ENCODE measurements around the gene MAPK4. TPM values are rescaled to one million over a fixed set of nuclear protein-coding genes. Genes with fewer than 3 reads are reported as not detected.

Gene MAPK4
- total RNA-seq, 1 experiment from 2014 or later = 4.2 TPM

DNA sequence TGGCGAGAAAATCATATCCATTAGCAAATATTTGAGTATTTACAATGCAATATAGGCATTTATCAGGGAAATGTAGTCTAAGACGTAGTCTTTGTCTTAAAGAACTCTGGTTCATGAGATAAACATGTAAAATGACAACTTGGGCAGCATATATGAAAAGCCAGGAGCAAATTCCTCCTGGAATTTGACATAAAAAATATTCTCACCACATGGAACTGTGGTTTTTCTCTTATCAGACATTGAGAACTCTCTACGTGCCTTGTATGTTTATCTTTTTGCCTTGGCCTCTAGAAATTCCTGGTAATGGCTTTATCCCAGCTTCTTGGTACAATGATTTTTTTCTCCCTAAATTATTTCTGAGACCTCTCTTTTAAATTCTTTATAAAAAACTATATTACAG, 2.8 kb downstream of the MAPK4 start (continued):
- TF ChIP-seq PRRX2 (CRISPR knock-in tag; IDR thresholded peaks at IDR 0.05) = no peak
- TF ChIP-seq, protein P1, sequence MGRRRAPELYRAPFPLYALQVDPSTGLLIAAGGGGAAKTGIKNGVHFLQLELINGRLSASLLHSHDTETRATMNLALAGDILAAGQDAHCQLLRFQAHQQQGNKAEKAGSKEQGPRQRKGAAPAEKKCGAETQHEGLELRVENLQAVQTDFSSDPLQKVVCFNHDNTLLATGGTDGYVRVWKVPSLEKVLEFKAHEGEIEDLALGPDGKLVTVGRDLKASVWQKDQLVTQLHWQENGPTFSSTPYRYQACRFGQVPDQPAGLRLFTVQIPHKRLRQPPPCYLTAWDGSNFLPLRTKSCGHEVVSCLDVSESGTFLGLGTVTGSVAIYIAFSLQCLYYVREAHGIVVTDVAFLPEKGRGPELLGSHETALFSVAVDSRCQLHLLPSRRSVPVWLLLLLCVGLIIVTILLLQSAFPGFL (CRISPR knock-in tag; IDR thresholded peaks at IDR 0.05; ENCODE audit: borderline replicate concordance) = no peak

DNA sequence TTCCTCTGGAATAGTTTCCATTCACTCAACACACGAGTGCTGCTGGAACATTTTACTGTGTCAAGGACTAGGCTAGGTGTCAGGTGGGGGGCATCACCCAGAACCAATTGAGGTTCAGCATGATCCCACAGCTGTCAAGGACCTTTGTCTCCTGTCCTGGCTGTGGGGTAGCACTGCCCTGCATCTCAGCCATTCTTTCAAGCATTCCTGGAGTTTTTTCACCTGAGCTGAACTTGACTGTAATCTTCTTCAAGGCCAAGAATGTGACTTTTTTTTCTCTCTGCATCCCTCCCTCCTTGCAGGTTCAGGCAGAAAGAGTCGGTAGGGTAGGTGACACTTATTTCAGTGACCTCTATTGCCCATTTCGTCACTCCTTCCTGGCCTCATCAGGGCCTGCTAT, 3.5 kb downstream of the MAPK4 start:
- Mint-ChIP-seq H3K27me3 (ENCODE audit: low read depth) (peaks cover 52% of the 10 kb centered on the region), H3K4me1 (peaks cover 18% of the 10 kb centered on the region), H3K36me3 (0 out of 2 replicates have a peak, but pooled peaks cover under 1% of the 10 kb centered on the region), H3K27ac (no peak overlapping the region), H3K9me3 (peaks cover 3% of the 10 kb centered on the region), H3K4me3 (no peak overlapping the region)
- no peak for TF ChIP-seq TEAD1 (CRISPR knock-in tag; IDR thresholded peaks at IDR 0.05)
- TF ChIP-seq, protein P2, sequence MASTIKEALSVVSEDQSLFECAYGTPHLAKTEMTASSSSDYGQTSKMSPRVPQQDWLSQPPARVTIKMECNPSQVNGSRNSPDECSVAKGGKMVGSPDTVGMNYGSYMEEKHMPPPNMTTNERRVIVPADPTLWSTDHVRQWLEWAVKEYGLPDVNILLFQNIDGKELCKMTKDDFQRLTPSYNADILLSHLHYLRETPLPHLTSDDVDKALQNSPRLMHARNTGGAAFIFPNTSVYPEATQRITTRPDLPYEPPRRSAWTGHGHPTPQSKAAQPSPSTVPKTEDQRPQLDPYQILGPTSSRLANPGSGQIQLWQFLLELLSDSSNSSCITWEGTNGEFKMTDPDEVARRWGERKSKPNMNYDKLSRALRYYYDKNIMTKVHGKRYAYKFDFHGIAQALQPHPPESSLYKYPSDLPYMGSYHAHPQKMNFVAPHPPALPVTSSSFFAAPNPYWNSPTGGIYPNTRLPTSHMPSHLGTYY (CRISPR knock-in tag; IDR thresholded peaks at IDR 0.05) = no peak
- ChIA-PET CTCF (no interaction called here), POLR2A (no interaction called here)
- ATAC-seq (no peak), DNase-seq (ENCODE audit: low spot score) (no peak)

DNA sequence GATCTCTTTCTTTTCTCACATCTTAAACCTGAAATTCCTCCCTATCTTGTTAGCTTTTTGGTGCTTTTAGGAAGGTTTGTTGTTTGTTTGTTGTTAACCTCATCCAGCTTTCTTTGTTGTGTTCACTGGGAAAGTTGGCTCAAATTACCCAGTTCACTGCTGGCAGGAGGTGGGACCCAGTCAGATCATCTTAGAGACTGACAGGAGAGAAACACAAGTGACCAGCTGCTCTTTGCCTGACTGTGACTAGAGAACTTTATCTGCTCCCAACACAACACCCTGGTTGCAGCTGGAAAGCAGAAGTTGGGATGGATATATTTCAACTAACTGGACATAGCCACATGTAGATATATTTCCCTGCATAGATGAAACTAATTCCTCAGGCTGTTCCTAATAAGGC, 10.0 kb downstream of the MAPK4 start:
- no peak for ATAC-seq

DNA sequence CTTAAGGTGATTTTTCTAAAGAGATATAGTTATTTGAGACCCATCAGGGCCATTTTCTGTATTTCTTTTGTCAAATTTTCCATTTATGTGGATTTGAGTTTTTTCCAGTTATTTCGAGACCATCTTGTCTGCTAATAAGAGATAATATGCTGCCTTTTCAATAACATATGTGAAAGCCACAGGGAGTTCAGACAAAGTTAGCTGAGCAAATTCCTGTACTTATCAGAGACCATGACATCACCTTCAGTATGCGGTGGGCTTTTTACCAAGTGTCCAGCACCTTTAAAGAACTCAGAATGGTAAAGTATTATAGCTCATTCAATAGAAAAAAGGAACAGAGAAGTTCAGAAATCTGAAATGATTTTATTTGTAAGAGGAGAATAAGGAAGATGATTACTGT, 11.7 kb downstream of the MAPK4 start:
- H3K27me3 Mint-ChIP-seq (ENCODE audit: low read depth) = no peaks in the 10 kb centered on the region
- peaks cover 9% of the 10 kb centered on the region for H3K36me3 Mint-ChIP-seq
- no peak for ATAC-seq
- H3K9me3 Mint-ChIP-seq = peaks cover 18% of the 10 kb centered on the region
- POLR2A ChIA-PET = no interaction called here
- CTCF ChIA-PET = no interaction called here
- no peak overlapping the region for H3K4me3 Mint-ChIP-seq
- H3K4me1 Mint-ChIP-seq = peaks cover 29% of the 10 kb centered on the region
- DNase-seq (ENCODE audit: low spot score) = no peak
- no peak overlapping the region for H3K27ac Mint-ChIP-seq
- TF ChIP-seq HMGA2 (CRISPR knock-in tag; IDR thresholded peaks at IDR 0.05) = no peak
- TF ChIP-seq ELF4 (CRISPR knock-in tag; IDR thresholded peaks at IDR 0.05; ENCODE audit: low read depth) = no peak
- TF ChIP-seq, protein P3, sequence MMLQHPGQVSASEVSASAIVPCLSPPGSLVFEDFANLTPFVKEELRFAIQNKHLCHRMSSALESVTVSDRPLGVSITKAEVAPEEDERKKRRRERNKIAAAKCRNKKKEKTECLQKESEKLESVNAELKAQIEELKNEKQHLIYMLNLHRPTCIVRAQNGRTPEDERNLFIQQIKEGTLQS (CRISPR knock-in tag; conservative IDR thresholded peaks at IDR 0.05) = no peak
- TF ChIP-seq FOXP1 (CRISPR knock-in tag; IDR thresholded peaks at IDR 0.05; ENCODE audit: borderline replicate concordance) = no peak
- TF ChIP-seq, protein P4, sequence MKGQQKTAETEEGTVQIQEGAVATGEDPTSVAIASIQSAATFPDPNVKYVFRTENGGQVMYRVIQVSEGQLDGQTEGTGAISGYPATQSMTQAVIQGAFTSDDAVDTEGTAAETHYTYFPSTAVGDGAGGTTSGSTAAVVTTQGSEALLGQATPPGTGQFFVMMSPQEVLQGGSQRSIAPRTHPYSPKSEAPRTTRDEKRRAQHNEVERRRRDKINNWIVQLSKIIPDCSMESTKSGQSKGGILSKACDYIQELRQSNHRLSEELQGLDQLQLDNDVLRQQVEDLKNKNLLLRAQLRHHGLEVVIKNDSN (CRISPR knock-in tag; IDR thresholded peaks at IDR 0.05) = no peak
- TF ChIP-seq, protein P5, sequence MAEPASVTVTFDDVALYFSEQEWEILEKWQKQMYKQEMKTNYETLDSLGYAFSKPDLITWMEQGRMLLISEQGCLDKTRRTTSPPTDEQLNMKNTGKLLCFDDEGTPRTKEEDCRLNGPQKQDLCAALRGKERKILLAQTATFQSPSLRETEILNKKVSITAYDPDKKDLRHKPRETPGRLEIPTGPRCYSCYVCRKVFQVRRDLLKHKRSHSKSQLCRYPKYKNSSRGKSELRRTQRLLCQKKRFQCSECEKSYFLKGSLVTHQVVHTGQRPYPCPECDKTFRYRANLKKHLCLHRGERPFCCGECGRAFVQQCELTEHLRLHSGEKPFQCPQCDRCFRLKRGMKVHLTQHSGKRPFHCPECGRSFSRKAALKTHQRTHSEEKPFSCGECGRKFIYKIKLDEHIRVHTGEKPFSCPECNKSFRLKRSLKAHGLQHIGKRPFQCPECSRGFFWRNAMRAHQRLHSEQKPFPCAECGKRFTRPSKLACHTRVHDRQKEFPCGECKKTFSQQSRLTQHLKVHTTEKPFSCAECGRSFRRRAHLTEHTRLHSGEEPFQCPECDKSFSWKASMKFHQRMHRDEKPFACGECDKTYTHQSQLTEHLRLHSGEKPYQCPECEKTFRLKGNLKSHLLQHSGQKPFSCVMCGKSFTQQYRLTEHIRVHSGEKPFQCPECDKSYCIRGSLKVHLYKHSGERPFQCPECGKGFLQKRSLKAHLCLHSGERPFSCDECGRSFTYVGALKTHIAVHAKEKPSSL (CRISPR knock-in tag; conservative IDR thresholded peaks at IDR 0.05) = no peak
- TF ChIP-seq, protein P6, sequence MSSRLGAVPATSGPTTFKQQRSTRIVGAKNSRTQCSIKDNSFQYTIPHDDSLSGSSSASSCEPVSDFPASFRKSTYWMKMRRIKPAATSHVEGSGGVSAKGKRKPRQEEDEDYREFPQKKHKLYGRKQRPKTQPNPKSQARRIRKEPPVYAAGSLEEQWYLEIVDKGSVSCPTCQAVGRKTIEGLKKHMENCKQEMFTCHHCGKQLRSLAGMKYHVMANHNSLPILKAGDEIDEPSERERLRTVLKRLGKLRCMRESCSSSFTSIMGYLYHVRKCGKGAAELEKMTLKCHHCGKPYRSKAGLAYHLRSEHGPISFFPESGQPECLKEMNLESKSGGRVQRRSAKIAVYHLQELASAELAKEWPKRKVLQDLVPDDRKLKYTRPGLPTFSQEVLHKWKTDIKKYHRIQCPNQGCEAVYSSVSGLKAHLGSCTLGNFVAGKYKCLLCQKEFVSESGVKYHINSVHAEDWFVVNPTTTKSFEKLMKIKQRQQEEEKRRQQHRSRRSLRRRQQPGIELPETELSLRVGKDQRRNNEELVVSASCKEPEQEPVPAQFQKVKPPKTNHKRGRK (CRISPR knock-in tag; IDR thresholded peaks at IDR 0.05; ENCODE audit: borderline replicate concordance) = no peak
- TF ChIP-seq FOXK1 (CRISPR knock-in tag; IDR thresholded peaks at IDR 0.05) = no peak

More for the DNA sequence above, 10.0 kb downstream of the MAPK4 start:
- Mint-ChIP-seq H3K27me3 (ENCODE audit: low read depth) (peaks cover 2% of the 10 kb centered on the region; the same call in 1 of the 2 replicates), H3K36me3 (peaks cover 9% of the 10 kb centered on the region), H3K9me3 (peaks cover 18% of the 10 kb centered on the region), H3K27ac (no peak overlapping the region), H3K4me3 (no peak overlapping the region), H3K4me1 (peaks cover 18% of the 10 kb centered on the region)
- DNase-seq (ENCODE audit: low spot score) = no peak
- TF ChIP-seq, protein P7, sequence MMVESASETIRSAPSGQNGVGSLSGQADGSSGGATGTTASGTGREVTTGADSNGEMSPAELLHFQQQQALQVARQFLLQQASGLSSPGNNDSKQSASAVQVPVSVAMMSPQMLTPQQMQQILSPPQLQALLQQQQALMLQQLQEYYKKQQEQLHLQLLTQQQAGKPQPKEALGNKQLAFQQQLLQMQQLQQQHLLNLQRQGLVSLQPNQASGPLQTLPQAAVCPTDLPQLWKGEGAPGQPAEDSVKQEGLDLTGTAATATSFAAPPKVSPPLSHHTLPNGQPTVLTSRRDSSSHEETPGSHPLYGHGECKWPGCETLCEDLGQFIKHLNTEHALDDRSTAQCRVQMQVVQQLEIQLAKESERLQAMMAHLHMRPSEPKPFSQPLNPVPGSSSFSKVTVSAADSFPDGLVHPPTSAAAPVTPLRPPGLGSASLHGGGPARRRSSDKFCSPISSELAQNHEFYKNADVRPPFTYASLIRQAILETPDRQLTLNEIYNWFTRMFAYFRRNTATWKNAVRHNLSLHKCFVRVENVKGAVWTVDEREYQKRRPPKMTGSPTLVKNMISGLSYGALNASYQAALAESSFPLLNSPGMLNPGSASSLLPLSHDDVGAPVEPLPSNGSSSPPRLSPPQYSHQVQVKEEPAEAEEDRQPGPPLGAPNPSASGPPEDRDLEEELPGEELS (CRISPR knock-in tag; IDR thresholded peaks at IDR 0.05) = no peak
- TF ChIP-seq, protein P8, sequence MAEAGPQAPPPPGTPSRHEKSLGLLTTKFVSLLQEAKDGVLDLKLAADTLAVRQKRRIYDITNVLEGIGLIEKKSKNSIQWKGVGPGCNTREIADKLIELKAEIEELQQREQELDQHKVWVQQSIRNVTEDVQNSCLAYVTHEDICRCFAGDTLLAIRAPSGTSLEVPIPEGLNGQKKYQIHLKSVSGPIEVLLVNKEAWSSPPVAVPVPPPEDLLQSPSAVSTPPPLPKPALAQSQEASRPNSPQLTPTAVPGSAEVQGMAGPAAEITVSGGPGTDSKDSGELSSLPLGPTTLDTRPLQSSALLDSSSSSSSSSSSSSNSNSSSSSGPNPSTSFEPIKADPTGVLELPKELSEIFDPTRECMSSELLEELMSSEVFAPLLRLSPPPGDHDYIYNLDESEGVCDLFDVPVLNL (CRISPR knock-in tag; IDR thresholded peaks at IDR 0.05; ENCODE audit: borderline replicate concordance, low read depth) = no peak
- TF ChIP-seq, protein P6 (CRISPR knock-in tag; IDR thresholded peaks at IDR 0.05; ENCODE audit: borderline replicate concordance) = no peak
- POLR2A ChIA-PET = no interaction called here
- CTCF ChIA-PET = interaction anchor here (0.8 to 0.9 kb wide), 2 partner anchors 10 to 12 kb away, joined by 4 read pairs; partner anchors contain the start of gene MAPK4
